Hematopoietic multipotent progenitor cell treated with erythropoietin and hydrocortisone succinate and interleukin-3 and kit ligand, for 15 days (in vitro differentiated cells): ENCODE measurements around the gene ZNF69.
A peak's percentile ranks its signal among the peaks of the same experiment; 100 is the strongest.
"Not testable (repeated sequence)": the region's sequence is repeated elsewhere in the genome, so short reads cannot be mapped to it uniquely, and the experiment has no call there.

Source experiments
- DNase-seq: peaks from one replicate; pipeline ENCODE4 v3.0.0-alpha.2; 2015; ENCODE audit warnings: low spot score

The ZNF69 gene

GRCh38 chr19:11887611-11888531 is at the start of gene ZNF69:
ZNF69 (plus strand) TSS chr19:11887782; CDS start chr19:11887924, 142 bp downstream.
- peak; percentile 20 for DNase-seq

GRCh38 chr19:11843722-11844121 is 43.9 kb upstream of the ZNF69 start:
- DNase-seq, result no peak

- not testable (repeated sequence) for DNase-seq
Measured at GRCh38 chr19:11847615-11848014, 40.0 kb upstream of the ZNF69 start.

GRCh38 chr19:11848200-11848593 is 39.4 kb upstream of the ZNF69 start:
- DNase-seq, result no peak

- DNase-seq, result peak; percentile 21
Measured at GRCh38 chr19:11848594-11849469, 38.8 kb upstream of the ZNF69 start, which contains the start of gene ZNF439. ZNF439 (plus strand) TSS chr19:11848726; CDS start chr19:11848868, 142 bp downstream.

GRCh38 chr19:11850289-11850688 is 37.3 kb upstream of the ZNF69 start:
- not testable (repeated sequence) for DNase-seq

- DNase-seq, result no peak
Measured at GRCh38 chr19:11853358-11853757, 34.2 kb upstream of the ZNF69 start.

- DNase-seq, result no peak
Measured at GRCh38 chr19:11856596-11857250, 30.9 kb upstream of the ZNF69 start.

- DNase-seq, result no peak
Measured at GRCh38 chr19:11860721-11861120, 26.9 kb upstream of the ZNF69 start.

GRCh38 chr19:11861301-11861700 is 26.3 kb upstream of the ZNF69 start:
- DNase-seq, result no peak

- DNase-seq, result not testable (repeated sequence)
Measured at GRCh38 chr19:11867766-11868165, 19.8 kb upstream of the ZNF69 start.

GRCh38 chr19:11868188-11868587 is 19.4 kb upstream of the ZNF69 start:
- no peak for DNase-seq

GRCh38 chr19:11872624-11873023 is 15.0 kb upstream of the ZNF69 start:
- no peak for DNase-seq

- DNase-seq, result no peak
Measured at GRCh38 chr19:11873762-11874161, 13.8 kb upstream of the ZNF69 start.

GRCh38 chr19:11879687-11880266 is 7.8 kb upstream of the ZNF69 start:
- peak; percentile 12 for DNase-seq

- no peak for DNase-seq
Measured at GRCh38 chr19:11880598-11880997, 7.0 kb upstream of the ZNF69 start.

GRCh38 chr19:11881151-11881800 is 6.3 kb upstream of the ZNF69 start:
- DNase-seq, result peak; percentile 53

GRCh38 chr19:11882606-11883005 is 5.0 kb upstream of the ZNF69 start:
- no peak for DNase-seq

- DNase-seq, result no peak
Measured at GRCh38 chr19:11887234-11887610, 360 bp upstream of the ZNF69 start.

- DNase-seq, result not testable (repeated sequence)
Measured at GRCh38 chr19:11889901-11890300, 2.3 kb downstream of the ZNF69 start.

- no peak for DNase-seq
Measured at GRCh38 chr19:11890634-11891033, 3.1 kb downstream of the ZNF69 start.
